Left ventricle myocardium inferior (tissue), 1 donor: ENCODE results near the gene MED10. TPM values are rescaled to one million over a fixed set of nuclear protein-coding genes. Genes with fewer than 3 reads are reported as not detected.

Experiments
- DNase-seq: peaks from one replicate; pipeline ENCODE4 v3.0.0-alpha.2; 2020
- H3K27ac ChIP-seq: fragments of 200-600 bp; replicated peaks from 2 replicates; pipeline ENCODE4 v1.8.0; 2021
- H3K27me3 ChIP-seq: fragments of 200-600 bp; 2 replicates; pipeline ENCODE4 v1.8.0; 2021; ENCODE audit warnings: low read depth
- H3K36me3 ChIP-seq: fragments of 200-600 bp; 2 replicates; pipeline ENCODE4 v1.8.0; 2021
- H3K4me1 ChIP-seq: fragments of 200-600 bp; 2 replicates; pipeline ENCODE4 v1.8.0; 2021
- H3K4me3 ChIP-seq: fragments of 200-600 bp; 2 replicates; pipeline ENCODE4 v1.8.0; 2021; ENCODE audit warnings: mild to moderate bottlenecking, moderate library complexity
- H3K9me3 ChIP-seq: fragments of 200-600 bp; replicated peaks from 2 replicates; pipeline ENCODE4 v1.8.0; 2021
- intact Hi-C: fragments of 100-400 bp; cut with micrococcal nuclease; formaldehyde crosslinking; loops from one replicate; pipeline ENCODE4 v1.11.0; 2022
- total RNA-seq: library from RNA; stranded (reverse); fragmentation: NEBNext Ultra II Directional; extraction: Animal tissue kit (Norgen Biotek cat#: 25700); gene quantifications from one replicate; pipeline ENCODE4 v1.2.1, GENCODE V29; 2021
- TF ChIP-seq, protein P1 (sequence below): fragments of 200-600 bp; IDR thresholded peaks from 2 replicates; pipeline ENCODE4 v1.8.0; 2021; ENCODE audit warnings: antibody characterized with exemption, mild to moderate bottlenecking, borderline replicate concordance
- donor health status: DM: no; HTN: yes; CAD: no; lungs with severe emphysema.

MED10 gene
- total RNA-seq, 1 donor from 2014 or later, result 26.3 TPM

DNA sequence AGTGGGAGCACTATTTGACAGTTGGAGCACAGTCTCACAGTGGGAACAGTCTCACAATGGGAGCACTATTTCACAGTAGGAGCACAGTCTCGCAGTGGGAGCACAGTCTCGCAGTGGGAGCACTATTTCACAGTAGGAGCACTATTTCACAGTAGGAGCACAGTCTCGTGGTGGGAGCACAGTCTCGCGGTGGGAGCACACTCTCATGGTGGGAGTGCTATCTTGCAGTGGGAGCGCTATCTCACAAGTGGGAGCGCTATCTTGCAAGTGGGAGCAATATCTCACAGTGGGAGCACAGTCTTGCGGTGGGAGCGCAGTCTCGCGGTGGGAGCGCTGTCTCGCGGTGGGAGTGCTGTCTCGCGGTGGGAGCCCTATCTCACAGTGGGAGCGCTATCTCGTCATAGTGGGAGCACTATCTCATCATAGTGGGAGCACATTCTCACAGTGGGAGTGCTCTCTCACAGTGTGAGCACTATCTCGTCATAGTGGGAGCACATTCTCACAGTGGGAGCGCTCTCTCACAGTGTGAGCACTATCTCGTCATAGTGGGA, 56.1 kb downstream of the MED10 start:
- no peaks in the 10 kb centered on the region for H3K27me3 ChIP-seq
- TF ChIP-seq, protein P1, sequence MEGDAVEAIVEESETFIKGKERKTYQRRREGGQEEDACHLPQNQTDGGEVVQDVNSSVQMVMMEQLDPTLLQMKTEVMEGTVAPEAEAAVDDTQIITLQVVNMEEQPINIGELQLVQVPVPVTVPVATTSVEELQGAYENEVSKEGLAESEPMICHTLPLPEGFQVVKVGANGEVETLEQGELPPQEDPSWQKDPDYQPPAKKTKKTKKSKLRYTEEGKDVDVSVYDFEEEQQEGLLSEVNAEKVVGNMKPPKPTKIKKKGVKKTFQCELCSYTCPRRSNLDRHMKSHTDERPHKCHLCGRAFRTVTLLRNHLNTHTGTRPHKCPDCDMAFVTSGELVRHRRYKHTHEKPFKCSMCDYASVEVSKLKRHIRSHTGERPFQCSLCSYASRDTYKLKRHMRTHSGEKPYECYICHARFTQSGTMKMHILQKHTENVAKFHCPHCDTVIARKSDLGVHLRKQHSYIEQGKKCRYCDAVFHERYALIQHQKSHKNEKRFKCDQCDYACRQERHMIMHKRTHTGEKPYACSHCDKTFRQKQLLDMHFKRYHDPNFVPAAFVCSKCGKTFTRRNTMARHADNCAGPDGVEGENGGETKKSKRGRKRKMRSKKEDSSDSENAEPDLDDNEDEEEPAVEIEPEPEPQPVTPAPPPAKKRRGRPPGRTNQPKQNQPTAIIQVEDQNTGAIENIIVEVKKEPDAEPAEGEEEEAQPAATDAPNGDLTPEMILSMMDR, result no peak
- H3K9me3 ChIP-seq, result peaks cover 10% of the 10 kb centered on the region
- H3K27ac ChIP-seq, result no peak overlapping the region
- intact Hi-C loops, result no loop called here
- H3K4me3 ChIP-seq, result no peak overlapping the region
- peaks cover 9% of the 10 kb centered on the region for H3K36me3 ChIP-seq
- no peaks in the 10 kb centered on the region for H3K4me1 ChIP-seq
- no peak for DNase-seq

Other genes with a start within 250 kb of the MED10 start
- gene UBE2QL1, start 70.3 kb upstream of the MED10 start, total RNA-seq, result 25.5 TPM